ENCODE measurements around the gene PALM.
"Not testable (repeated sequence)": the region's sequence is repeated elsewhere in the genome, so short reads cannot be mapped to it uniquely, and the experiment has no call there.

Gene PALM

DNA sequence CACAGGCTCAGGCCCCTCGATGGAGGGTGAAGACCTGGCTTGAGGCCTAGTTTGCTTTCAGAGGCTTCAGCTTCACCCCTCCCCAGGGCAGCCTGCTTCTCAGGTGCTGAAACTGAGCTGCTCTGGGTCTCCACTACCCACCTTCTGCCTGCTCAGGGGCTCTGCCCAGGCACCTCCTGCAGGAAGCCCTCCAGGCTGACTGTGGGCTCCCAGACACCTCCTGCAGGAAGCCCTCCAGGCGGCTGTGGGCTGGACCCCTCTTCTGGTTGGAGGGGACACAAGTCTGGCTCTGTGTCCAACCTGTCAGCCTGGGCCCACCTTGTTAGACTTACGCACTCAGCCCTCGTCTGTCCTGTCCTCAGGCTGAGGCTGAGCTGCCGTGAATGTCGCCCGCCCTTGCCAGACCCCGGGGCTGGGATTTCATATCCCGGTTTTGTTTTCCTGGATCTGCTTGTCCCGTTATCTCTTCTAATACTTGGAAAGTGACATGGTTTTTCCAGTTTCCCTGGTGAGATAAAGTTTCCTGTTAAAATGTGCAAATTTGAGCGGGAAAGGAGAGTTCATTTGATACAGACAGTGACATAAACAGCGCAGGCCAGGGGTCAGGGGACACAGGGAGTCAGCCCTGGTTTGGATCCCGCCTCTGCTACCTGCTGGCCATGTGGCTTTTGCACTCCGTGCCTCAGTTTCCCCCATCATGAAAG is 21.4 kb downstream of the PALM start:
- FAIRE-seq (no peak), DNase-seq (ENCODE audit: low spot score) (no peak)

DNA sequence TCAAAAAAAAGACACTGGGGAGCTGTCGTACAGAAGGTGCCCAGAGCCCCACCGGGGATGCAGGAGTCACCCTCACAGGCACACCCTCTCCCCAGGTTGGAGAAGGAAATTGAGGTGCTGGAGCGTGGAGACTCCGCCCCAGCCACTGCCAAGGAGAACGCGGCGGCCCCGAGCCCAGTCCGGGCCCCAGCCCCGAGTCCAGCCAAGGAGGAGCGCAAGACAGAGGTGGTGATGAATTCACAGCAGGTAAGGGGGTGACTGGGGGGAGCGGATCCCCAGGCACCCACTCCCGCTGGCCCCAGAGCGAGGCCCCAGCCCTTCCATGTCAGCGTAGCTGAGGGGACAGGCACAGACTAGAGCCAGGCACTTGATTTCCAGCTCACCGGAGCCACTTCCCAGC is 22.3 kb downstream of the PALM start:
- no peak for FAIRE-seq
- DNase-seq (ENCODE audit: low spot score): no peak

DNA sequence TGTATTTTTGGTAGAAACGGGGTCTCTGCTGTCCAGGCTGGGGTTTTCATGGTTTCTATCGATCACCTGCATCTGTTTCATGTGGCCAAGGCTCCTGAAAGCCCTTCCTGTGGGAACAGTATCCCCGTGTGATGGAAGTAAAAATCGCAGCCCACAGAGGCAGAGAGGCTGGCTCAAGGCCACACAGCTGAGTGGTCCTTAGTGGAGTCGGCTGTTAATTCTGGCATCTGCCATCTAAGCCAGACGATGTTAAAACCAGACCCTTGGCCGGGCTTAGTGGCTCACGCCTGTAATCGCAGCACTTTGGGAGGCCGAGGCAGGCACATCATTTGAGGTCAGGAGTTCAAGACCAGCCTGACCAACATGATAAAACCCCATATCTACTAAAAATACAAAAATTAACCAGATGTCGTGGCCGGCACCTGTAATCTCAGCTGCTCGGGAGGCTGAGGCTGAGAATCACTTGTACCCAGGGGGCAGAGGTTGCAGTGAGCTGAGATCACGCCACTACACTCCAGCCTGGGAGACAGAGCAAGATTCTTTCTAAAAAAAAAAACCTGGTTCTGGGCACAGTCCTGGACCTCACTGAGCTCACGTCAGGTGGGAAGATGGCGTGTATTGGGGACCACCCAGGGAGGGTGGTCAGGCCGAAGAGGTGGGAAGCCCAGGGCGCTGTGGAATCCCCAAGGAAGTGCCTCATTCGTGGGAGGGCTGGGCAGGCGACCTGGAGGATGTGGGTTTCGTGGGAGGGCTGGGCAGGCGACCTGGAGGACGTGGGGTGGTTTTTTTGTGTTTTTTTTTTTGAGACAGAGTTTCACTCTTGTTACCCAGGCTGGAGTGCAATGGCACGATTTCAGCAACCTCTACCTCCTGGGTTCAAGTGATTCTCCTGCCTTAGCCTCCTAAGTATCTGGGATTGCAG is 23.7 kb downstream of the PALM start:
- FAIRE-seq: no peak
- DNase-seq (ENCODE audit: low spot score): no peak

DNA sequence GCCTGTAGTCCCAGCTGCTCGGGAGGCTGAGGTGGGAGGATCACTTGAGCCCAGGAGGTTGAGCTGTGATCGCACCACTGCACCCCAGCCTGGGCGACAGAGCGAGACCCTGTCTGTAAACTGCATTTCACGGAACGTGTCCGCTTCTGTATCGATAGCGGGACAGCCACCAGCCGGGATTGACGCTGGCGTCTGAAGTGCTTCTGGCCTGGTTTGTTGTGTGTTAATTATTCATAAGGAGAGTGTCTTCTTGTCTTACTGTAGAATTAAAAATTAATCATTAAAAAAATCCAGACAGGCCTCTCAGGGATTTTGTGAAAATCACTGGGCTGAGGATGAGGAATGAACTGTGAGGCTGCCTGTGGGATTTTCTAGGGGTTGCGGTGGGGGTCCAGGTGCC is 26.0 kb downstream of the PALM start:
- FAIRE-seq (peak; percentile 79), DNase-seq (ENCODE audit: low spot score) (peak; percentile 54)

DNA sequence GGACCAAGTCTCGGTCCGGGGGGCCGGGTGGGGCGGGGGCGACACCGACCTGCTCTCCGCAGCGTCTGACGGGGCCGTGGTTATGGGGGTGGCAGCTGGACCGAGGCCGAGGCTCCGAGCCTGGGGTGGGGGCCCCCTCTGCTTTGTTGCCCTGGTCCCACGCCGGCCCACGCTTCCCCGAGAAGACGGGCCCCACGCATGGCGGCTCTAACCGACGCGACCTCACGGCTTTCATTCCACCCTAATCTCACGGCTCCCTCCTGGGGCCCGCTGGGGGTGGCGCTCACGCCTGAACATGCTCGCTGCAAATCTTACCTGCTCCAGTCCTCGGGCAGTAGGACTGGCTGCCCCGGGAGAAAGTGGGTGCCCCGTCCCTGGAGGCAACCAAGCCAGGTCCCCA is 27.4 kb downstream of the PALM start:
- DNase-seq (ENCODE audit: low spot score): no peak
- no peak for FAIRE-seq

DNA sequence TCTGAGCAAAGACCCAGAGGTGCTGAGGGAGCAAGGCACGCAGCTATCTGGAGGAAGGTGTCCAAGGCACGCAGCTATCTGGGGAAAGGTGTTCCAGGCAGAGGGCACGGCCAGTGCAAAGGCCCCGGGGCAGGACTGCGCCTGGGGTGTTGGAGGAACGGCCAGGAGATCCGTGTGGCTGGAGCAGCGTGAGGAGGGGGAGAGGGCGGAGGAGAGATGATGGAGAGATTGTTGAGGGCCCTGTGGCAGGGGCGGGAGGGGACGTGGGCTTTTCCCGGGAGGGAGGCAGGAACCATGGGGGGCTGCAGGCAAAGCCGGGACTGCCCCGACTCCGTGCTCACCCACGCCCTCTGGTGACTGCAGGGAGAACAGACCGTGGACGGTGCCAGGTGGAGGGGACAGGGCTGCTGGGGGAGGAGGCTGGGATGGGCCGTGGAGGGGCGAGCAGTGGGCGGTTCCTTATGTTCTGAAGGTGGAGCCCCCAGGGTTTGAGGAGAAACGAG is 28.9 kb downstream of the PALM start:
- FAIRE-seq: no peak
- DNase-seq (ENCODE audit: low spot score): no peak

DNA sequence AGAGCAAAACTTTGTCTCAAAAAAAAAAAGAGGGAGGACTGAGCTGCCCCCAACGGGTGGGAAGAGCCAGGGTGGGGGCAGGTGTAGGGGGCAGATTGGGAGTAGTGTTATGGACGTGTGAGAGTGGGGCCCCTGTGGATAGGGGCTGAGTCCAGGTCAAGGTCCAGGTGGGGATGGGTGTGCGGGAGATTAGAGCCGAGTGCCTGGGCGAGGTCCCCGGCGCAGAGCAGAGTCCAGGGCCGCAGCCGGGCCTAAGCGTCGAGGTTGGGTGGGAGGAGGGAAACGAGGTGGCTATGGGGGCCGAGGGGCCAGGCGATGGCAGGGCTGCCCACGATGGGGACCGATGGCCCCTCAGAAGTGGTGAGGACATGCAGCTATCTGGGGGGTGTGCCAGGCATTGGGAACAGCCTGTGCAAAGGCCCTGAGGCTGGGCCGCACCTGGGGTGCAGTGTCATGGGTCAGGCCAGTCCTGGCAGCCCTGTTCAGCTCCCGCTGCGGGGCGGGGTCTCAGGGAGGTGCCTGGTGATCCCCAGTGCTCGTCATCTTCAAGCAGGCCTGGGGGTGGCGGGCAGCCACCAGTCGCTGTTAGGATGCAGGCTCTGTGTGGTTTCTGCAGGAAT is 29.9 kb downstream of the PALM start:
- FAIRE-seq: no peak
- DNase-seq (ENCODE audit: low spot score): no peak

DNA sequence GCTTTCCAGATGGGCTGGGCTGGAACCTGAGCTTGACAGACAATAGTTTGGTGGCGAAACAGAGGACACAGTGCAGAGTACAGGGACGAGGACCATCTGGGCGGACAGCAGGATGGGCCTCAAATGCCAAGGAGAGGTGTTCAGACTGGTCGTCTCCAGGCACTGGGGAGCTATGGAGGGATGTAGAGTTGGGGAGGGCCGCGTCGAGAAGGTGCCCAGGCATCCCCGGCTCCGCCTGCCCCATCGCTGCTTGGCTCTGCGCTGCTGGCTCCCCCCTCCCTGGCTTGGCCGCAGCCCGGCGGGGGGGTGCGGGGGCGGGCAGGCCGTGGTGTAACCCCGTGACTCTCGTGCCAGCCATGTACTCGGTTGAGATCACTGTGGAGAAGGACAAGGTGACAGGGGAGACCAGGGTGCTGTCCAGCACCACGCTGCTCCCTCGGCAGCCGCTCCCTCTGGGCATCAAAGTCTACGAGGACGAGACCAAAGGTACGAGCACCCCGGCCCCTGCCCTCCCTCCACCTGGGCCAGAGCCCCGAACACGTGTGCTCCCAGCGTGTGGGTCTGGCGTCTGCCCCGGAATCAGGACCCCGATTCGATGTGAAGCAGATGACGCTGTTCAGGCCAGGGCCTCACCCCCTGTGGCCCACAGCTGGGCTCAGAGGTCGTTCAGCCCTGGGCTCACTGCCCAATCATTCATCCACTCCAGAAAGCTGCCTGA is 31.4 kb downstream of the PALM start:
- no peak for FAIRE-seq
- DNase-seq (ENCODE audit: low spot score): no peak

DNA sequence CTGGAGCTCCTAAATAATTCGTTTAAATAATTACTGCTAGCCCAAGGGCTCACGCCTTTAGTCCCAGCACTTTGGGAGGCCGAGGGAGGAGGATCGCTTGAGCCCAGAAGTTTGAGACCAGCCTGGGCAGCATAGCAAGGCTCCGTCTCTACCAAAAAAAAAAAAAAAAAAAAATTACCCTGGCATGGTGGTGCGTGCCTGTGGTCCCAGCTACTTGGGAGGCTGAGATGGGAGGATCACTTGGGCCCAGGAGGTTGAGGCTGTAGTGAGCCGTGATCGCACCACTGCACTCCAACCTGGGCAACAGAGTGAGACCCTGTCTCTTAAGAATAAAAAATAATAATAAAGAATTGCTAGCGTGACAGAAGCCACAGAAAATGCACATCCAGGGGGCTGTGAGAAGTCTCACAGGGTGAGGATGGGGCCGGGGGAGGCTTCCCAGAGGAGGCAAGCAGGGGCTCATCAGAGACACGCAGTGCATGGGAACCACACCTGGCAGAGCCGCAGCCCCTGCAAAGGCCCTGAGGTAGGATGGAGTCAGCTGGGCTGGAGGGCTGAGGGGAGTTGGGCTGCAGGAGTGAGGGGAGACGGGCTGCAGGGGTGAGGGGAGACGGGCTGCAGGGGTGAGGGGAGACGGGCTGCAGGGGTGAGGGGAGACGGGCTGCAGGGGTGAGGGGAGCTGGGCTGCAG is 32.2 kb downstream of the PALM start:
- FAIRE-seq; DNase-seq (ENCODE audit: low spot score): not testable (repeated sequence)

DNA sequence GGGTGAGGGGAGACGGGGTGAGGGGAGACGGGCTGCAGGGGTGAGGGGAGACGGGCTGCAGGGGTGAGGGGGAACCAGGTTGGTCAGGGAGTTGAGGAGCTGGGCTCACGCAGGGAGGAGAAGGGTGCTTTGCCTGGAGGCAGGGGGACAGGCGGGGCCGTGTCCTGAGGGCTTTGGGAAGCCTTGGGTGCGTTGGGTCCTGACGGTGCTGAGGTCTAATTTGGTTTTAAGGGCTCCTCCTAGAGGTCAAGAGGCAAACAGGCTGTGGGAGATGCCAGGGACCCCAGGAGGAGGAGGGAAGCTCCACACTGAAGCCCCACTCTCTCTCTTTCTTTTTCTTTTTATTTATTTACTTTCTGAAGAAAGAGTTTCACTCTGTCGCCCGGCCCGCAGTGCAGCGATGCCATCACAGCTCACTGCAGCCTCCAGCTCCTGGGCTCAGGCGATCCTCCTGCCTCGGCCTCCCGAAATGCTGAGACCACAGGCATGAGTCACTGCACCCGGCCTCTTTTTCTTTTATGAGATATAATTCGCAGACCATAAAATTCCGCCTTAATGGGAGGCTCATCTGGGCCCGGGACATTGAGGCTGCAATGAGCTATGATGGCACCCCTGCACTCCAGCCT is 32.9 kb downstream of the PALM start:
- no peak for FAIRE-seq

DNA sequence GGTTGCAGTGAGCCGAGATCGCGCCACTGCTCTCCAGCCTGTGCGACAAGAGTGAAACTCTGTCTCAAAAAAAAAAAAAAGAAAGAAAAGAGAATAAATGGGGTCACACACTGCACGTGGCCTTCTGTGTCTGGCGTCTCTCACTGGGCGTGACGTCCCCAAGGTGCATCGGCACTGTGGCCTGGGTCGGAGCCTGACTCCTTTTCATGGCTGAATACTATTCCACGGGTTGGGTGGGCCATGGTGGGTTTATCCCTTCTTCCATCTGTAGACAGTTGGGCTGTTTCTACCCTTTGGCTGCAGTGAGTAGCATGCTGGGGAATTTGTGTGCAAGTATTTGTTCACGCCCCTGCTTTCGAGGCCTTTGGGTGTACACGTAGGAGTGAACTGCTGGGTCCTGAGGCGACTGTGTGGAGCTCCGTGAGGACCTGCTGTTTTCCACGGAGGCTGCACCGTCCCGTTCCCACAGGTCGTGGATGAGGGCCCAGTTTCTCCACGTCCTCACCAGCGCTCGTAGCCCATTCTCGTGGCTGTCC is 33.9 kb downstream of the PALM start:
- DNase-seq (ENCODE audit: low spot score): no peak
- FAIRE-seq: no peak

More for the DNA sequence above, 32.9 kb downstream of the PALM start:
- DNase-seq (ENCODE audit: low spot score): no peak

DNA sequence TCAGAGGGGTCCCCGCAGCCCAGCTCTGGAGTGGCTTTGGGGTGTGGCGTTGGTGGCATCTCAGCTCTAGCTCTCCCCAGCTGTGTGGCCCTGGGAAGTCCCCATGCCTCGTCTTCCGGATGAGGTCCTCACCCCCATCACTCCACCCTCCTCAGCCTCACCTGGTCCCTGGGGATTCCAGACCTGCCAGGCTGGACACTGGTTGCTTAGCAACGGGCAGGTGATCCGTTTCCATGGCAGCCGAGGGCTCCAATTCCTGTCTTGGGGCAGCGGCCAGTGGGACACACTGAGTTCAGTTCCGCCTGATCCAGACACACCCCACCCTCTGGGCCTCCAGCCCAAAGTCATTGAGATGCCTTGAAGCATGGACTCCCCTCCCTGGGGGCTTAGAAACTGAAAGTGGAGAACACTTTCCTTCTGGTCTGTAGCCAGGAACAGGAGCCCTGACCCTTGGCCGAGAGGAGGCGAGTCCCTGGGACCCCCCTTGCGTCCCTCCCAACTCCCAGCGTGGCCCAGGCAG is 34.5 kb downstream of the PALM start:
- FAIRE-seq: no peak

DNA sequence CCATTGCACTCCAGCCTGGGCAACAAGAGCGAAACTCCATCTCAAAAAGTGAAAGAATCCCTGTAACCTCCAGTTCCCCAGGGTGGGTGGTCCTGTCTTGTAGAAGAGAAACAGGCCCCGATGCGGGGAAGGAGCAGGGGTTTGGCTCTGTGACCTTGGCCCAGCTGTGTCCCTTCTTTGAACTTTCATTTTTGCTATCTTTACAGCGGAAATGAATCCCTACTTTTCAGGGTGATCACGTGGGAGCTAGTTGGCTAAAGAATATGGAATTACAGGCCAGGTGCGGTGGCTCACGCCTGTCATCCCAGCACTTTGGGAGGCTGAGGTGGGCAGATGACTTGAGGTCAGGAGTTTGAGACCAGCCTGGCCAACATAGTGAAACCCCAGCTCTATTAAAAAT is 36.4 kb downstream of the PALM start:
- not testable (repeated sequence) for FAIRE-seq; DNase-seq (ENCODE audit: low spot score)

More for the DNA sequence above, 34.5 kb downstream of the PALM start:
- DNase-seq (ENCODE audit: low spot score): no peak

DNA sequence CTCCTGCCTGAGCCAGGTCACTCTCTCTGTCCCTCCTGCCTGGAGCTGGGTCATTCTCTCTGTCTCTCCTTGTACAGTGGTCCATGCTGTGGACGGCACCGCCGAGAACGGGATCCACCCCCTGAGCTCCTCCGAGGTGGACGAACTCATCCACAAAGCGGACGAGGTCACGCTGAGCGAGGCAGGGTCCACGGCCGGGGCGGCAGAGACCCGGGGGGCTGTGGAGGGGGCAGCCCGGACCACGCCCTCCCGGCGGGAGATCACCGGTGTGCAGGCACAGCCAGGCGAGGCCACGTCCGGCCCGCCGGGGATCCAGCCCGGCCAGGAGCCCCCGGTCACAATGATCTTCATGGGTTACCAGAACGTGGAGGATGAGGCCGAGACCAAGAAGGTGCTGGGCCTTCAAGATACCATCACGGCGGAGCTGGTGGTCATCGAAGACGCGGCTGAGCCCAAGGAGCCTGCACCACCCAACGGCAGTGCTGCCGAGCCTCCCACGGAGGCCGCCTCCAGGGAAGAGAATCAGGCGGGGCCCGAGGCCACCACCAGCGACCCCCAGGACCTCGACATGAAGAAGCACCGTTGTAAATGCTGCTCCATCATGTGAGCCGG is 37.6 kb downstream of the PALM start:
- DNase-seq (ENCODE audit: low spot score) (no peak), FAIRE-seq (no peak)

DNA sequence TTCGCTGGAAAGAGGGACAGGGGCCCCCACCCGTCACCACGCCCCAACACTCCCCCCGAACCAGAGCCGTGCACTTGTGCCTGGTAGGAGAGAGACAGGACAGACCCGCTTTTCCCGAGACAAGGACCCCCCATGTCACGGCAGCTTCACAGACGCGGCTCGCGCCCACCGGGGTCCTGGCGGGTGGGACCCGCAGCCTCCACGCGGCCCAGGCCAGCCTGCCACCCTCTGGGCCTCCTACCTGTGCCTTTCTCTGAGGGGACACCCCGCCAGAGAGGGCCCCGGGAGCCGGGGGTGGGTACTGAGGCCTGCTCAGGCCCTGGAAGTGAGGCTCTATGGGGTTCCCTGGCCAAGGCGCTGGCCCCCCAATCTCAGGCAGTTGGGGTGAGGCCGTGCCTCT is 38.2 kb downstream of the PALM start:
- no peak for FAIRE-seq
- DNase-seq (ENCODE audit: low spot score): no peak

DNA sequence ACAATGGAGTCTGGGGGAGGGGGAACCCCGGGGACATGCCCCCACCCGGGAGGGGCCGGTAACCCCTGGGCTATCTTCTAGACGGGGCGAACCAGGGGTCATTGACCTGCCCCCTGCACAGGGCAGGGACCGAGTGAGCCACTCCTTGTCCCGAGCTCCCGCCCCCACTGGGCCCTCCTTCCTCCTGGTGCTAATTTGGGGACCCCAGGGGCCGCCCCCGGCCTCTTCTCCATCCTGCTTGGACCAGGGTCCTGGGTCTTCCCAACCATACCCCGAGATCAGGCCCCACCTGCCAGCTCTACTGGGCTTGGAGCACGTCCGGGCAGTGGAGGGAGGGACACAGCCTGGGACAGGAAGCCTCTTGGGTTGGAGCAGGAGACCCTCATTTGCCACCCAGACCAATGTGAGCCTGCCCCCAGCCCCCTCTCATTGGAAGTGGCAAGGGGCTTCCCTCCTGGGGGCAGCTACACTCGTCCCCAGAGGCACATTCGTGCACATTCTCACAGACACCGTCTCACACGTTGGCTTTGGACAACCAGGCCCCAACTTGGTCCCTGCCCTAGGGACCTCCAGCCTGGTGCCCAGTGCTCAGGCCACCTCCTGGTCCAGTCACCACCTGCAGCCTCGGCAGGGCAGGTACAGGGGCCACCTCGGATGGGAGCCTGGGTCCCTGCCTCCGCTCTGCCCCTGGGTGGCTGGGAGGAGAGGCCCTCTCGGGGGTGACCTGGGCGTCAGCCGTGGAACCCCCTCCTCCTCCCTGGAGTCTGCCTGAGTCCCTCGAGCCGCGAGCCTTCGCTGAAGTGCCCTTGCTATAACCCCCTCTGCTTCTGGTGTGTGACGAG is 38.9 kb downstream of the PALM start:
- FAIRE-seq: no peak
- DNase-seq (ENCODE audit: low spot score): no peak

DNA sequence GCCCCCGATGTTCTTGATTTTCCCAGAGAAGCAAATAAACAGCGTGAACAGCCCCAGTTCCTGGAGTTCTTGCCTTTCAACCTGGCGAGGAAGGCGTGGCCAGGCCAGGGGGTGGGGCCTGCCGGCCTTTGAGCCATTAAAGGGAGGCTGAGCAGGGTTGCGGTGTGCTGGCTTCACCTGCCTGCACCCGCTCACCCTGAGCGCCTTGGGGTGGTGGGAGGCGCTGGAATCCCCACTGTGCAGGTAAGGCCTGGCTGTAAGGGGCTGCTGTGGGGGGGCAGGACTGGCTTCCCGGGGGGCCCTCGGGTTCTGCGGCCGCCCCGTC is 39.5 kb downstream of the PALM start:
- DNase-seq (ENCODE audit: low spot score) (no peak), FAIRE-seq (no peak)

DNA sequence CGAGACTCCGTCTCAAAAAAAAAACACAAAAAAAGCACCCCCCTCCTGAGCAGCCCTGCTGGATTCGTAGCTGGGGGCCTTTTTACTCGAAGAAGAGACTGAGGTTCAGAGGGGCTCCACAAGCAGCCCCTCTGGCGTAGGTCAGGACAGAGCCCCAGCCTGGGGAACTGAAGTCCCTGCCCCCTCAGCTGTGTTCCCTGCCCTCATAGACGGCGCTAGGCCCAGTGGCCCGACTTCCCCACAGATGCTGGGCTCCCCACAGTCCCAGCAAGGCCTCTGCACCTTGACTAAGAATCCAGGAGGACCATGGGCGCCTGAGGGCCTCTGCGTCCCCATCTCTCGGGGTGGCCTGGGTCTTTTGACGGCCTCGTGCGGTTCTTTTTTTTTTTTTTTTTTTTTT is 41.1 kb downstream of the PALM start:
- FAIRE-seq (no peak), DNase-seq (ENCODE audit: low spot score) (no peak)

All from RCC 7860 (cell line).